Stimulated activated CD4-positive, alpha-beta T cell treated with anti-CD3 and anti-CD28 coated beads, Interleukin-15, amount 100 ng/mL, for 24 hours (primary cell): ENCODE data around the gene MTHFSD.

ENCODE experiments used
- DNase-seq: peaks from one replicate; pipeline ENCODE4 v3.0.0-alpha.2; 2020

The MTHFSD gene

GRCh38 chr16:86568677-86569623 lies 13.9 kb upstream of the MTHFSD start:
- no peak for DNase-seq

GRCh38 chr16:86567701-86568581 lies 12.9 kb upstream of the MTHFSD start:
- no peak for DNase-seq

GRCh38 chr16:86566966-86567700 lies 12.1 kb upstream of the MTHFSD start:
- DNase-seq = peak; percentile 17

GRCh38 chr16:86566601-86566965 lies 11.5 kb upstream of the MTHFSD start, which contains the start of gene FOXC2:
Gene FOXC2 (plus strand): TSS chr16:86566829. CDS start chr16:86567336, 507 bp downstream.
- peak; percentile 78 for DNase-seq

GRCh38 chr16:86565644-86566511 lies 10.8 kb upstream of the MTHFSD start:
- DNase-seq = no peak

- no peak for DNase-seq
Observed at GRCh38 chr16:86565181-86565631, 10.2 kb upstream of the MTHFSD start.

- DNase-seq = peak; percentile 90
Observed at GRCh38 chr16:86563469-86564345, 8.7 kb upstream of the MTHFSD start.

GRCh38 chr16:86562356-86562755 lies 7.3 kb upstream of the MTHFSD start:
- DNase-seq = no peak

GRCh38 chr16:86559802-86560305 lies 4.8 kb upstream of the MTHFSD start:
- DNase-seq = no peak

GRCh38 chr16:86558355-86559193 lies 3.5 kb upstream of the MTHFSD start:
- no peak for DNase-seq

GRCh38 chr16:86557587-86557986 lies 2.6 kb upstream of the MTHFSD start:
- DNase-seq = no peak

GRCh38 chr16:86556576-86556975 lies 1.5 kb upstream of the MTHFSD start:
- DNase-seq = no peak

- no peak for DNase-seq
Observed at GRCh38 chr16:86555704-86556075, 655 bp upstream of the MTHFSD start.

- no peak for DNase-seq
Observed at GRCh38 chr16:86554599-86554916, 477 bp downstream of the MTHFSD start.

GRCh38 chr16:86553356-86553755 lies 1.7 kb downstream of the MTHFSD start:
- no peak for DNase-seq

GRCh38 chr16:86550281-86550680 lies 4.8 kb downstream of the MTHFSD start:
- DNase-seq = no peak

- DNase-seq = no peak
Observed at GRCh38 chr16:86549893-86550190, 5.2 kb downstream of the MTHFSD start.

GRCh38 chr16:86549076-86549892 lies 5.8 kb downstream of the MTHFSD start:
- peak; percentile 30 for DNase-seq

- no peak for DNase-seq
Observed at GRCh38 chr16:86547286-86547685, 7.7 kb downstream of the MTHFSD start.
